ENCODE measurements around the gene ITPK1. TPM values are rescaled to one million over a fixed set of nuclear protein-coding genes. Genes with fewer than 3 reads are reported as not detected.

The ITPK1 gene
- polyA plus RNA-seq, 2 of the 4 experiments (the other 2 are of a cell fraction) = 46.2 to 47.0 TPM

DNA sequence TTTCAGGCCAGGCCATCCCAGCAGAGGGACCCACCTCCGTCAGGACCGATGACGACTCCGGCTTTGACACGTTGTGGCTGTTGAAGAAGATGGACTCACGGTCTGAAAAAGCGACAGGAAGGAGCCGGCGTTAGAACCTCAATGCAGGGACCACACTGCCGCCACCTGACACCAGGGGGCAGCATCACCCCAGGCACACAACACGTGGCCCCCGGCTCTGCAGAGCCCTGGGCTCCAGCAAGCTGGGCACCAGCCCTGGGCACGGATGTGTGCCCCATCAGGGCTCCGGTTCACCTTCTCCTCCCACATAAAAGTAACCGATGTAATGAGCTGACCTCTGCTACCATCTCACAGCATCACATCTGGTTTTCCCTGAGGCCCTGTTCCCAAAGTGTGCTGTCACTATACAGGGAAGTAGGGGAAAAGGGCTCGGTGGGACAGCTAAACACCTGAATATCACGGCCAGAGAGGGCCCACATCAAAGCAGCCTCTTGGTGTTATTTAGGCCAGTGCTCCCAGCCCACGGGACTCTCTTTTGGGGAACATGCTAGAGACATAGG lies 163.7 kb downstream of the ITPK1 start (continued):
- peak; percentile 91 for TF ChIP-seq MAX (IDR thresholded peaks at IDR 0.05)
- TF ChIP-seq FOSL2 (IDR thresholded peaks at IDR 0.05) = no peak
- no peak for TF ChIP-seq FOSL2 (CRISPR knock-in tag; IDR thresholded peaks at IDR 0.05)

- DNase-seq (ENCODE audit: low read depth in 1 of 2, low spot score in 1 of 2) (no peak), FAIRE-seq (no peak), ATAC-seq (no peak)
- TF ChIP-seq FOSL2 (IDR thresholded peaks at IDR 0.05) (no peak), FOSL2 (CRISPR knock-in tag; IDR thresholded peaks at IDR 0.05) (no peak)
- WGBS (ENCODE audit: missing lambda C conversion rate) = 87% methylated on average over 7 of the region's 7 CpGs
- no peak overlapping the region for H3K4me3 ChIP-seq
- CTCF ChIA-PET = interaction anchor here (0.9 to 7.0 kb wide), 32 partner anchors 8 to 281 kb away, joined by 3 to 96 read pairs (median 7); partner anchors contain the start of gene ITPK1
- H3K4me1 ChIP-seq = peaks cover 18% of the 10 kb centered on the region
- no peak overlapping the region for H3K4me2 ChIP-seq
- POLR2A ChIA-PET = no interaction called here
- H3K27ac ChIP-seq = peak overlapping the region in 1 of 2 experiments; percentile 58; a peak in 1 of 6 replicates
- no peaks in the 10 kb centered on the region for H3K9me3 ChIP-seq
These were observed 164.5 kb downstream of the ITPK1 start for GRCh38 chr14:92951261-92951660.

DNA sequence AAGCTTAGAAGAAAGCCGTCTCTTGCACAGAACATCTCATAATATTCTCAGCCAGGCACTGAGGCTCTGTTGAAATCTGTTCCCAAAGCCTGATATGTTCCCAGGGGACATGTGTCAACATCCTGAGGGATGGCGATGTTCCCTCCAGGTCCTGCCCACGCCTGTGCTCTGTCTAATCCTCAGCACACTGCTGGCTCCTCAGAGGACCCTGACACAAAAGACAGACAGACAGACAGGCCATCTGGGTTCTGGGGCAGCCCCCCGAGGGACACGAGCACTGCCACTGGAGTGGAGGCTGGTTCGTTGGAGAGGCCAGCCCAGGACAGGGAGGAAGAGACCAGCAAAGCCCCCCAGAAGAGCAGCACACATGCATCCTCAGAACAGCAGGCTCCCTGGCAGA lies 165.0 kb downstream of the ITPK1 start:
- ATAC-seq (no peak), DNase-seq (ENCODE audit: low read depth in 1 of 2, low spot score in 1 of 2) (no peak), FAIRE-seq (no peak)
- POLR2A ChIA-PET = no interaction called here
- H3K27ac ChIP-seq = no peak overlapping the region
- H3K9me3 ChIP-seq = no peaks in the 10 kb centered on the region
- CTCF ChIA-PET = interaction anchor here (1.3 to 7.0 kb wide), 4 partner anchors 14 to 188 kb away, joined by 3 to 96 read pairs (median 8); no protein-coding TSS in a partner anchor
- no peak overlapping the region for H3K4me2 ChIP-seq
- peaks cover 22% of the 10 kb centered on the region for H3K4me1 ChIP-seq
- WGBS (ENCODE audit: missing lambda C conversion rate) = 55% methylated on average over 3 of the region's 6 CpGs
- H3K4me3 ChIP-seq = no peak overlapping the region
- TF ChIP-seq BHLHE40 (IDR thresholded peaks at IDR 0.05; ENCODE audit: low read depth, low read length) (no peak), POLR2A (IDR thresholded peaks at IDR 0.05; ENCODE audit: low read length) (no peak), ATOH8 (CRISPR knock-in tag; IDR thresholded peaks at IDR 0.05; ENCODE audit: low read depth) (no peak), ESRRA (IDR thresholded peaks at IDR 0.05; ENCODE audit: borderline replicate concordance, low read length) (no peak), CHD2 (IDR thresholded peaks at IDR 0.05; ENCODE audit: low read length, partially characterized antibody) (no peak), GATA3 (IDR thresholded peaks at IDR 0.05; ENCODE audit: borderline replicate concordance) (no peak), NFE2L2 (conservative IDR thresholded peaks at IDR 0.05; ENCODE audit: low read length) (no peak), FOSL2 (IDR thresholded peaks at IDR 0.05) (no peak), FOSL2 (CRISPR knock-in tag; IDR thresholded peaks at IDR 0.05) (no peak), HOXA7 (CRISPR knock-in tag; IDR thresholded peaks at IDR 0.05) (no peak)
- TF ChIP-seq, protein P1, sequence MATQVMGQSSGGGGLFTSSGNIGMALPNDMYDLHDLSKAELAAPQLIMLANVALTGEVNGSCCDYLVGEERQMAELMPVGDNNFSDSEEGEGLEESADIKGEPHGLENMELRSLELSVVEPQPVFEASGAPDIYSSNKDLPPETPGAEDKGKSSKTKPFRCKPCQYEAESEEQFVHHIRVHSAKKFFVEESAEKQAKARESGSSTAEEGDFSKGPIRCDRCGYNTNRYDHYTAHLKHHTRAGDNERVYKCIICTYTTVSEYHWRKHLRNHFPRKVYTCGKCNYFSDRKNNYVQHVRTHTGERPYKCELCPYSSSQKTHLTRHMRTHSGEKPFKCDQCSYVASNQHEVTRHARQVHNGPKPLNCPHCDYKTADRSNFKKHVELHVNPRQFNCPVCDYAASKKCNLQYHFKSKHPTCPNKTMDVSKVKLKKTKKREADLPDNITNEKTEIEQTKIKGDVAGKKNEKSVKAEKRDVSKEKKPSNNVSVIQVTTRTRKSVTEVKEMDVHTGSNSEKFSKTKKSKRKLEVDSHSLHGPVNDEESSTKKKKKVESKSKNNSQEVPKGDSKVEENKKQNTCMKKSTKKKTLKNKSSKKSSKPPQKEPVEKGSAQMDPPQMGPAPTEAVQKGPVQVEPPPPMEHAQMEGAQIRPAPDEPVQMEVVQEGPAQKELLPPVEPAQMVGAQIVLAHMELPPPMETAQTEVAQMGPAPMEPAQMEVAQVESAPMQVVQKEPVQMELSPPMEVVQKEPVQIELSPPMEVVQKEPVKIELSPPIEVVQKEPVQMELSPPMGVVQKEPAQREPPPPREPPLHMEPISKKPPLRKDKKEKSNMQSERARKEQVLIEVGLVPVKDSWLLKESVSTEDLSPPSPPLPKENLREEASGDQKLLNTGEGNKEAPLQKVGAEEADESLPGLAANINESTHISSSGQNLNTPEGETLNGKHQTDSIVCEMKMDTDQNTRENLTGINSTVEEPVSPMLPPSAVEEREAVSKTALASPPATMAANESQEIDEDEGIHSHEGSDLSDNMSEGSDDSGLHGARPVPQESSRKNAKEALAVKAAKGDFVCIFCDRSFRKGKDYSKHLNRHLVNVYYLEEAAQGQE (IDR thresholded peaks at IDR 0.05) = no peak
- TF ChIP-seq, protein P2, sequence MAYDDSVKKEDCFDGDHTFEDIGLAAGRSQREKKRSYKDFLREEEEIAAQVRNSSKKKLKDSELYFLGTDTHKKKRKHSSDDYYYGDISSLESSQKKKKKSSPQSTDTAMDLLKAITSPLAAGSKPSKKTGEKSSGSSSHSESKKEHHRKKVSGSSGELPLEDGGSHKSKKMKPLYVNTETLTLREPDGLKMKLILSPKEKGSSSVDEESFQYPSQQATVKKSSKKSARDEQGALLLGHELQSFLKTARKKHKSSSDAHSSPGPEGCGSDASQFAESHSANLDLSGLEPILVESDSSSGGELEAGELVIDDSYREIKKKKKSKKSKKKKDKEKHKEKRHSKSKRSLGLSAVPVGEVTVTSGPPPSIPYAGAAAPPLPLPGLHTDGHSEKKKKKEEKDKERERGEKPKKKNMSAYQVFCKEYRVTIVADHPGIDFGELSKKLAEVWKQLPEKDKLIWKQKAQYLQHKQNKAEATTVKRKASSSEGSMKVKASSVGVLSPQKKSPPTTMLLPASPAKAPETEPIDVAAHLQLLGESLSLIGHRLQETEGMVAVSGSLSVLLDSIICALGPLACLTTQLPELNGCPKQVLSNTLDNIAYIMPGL (CRISPR knock-in tag; IDR thresholded peaks at IDR 0.05; ENCODE audit: borderline replicate concordance) = no peak

DNA sequence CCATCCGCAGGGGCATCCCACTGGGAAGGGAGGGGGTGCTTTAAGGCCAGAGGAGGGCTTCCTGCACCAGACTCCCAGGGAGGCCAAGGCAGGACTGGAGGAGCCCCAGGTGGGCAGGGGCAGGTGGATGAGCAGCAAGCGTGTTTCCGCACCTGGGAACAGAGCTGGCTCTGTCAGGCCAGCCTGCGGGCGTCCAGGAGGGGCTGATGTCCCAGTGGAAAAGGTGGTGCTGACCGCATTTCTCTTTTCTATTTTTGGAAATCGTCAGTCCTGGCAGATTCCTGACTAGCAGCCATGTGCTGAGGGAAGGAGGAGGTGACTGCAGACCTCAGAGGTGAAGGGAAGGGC lies 165.6 kb downstream of the ITPK1 start:
- Histone ChIP-seq H3K4me3 (no peak overlapping the region), H3K9me3 (no peaks in the 10 kb centered on the region), H3K4me2 (no peak overlapping the region), H3K27ac (no peak overlapping the region), H3K4me1 (peaks cover 27% of the 10 kb centered on the region)
- DNase-seq (ENCODE audit: low read depth in 1 of 2, low spot score in 1 of 2) (no peak), ATAC-seq (no peak), FAIRE-seq (no peak)
- 88% methylated on average over 7 of the region's 7 CpGs for WGBS (ENCODE audit: missing lambda C conversion rate)
- TF ChIP-seq SMC3 (IDR thresholded peaks at IDR 0.05) (no peak), PBX3 (IDR thresholded peaks at IDR 0.05) (no peak)
- CTCF ChIA-PET = interaction anchor here (1.0 to 7.0 kb wide), 5 partner anchors 15 to 188 kb away, joined by 3 to 96 read pairs (median 4); no protein-coding TSS in a partner anchor
- POLR2A ChIA-PET = no interaction called here
